NCI-H146 (cell line): ENCODE results near the gene HECTD1.

ENCODE experiments used
- DNase-seq: peaks from one replicate; lab custom pipeline; 2025; lab: John Stamatoyannopoulos, UW

The HECTD1 gene

DNA sequence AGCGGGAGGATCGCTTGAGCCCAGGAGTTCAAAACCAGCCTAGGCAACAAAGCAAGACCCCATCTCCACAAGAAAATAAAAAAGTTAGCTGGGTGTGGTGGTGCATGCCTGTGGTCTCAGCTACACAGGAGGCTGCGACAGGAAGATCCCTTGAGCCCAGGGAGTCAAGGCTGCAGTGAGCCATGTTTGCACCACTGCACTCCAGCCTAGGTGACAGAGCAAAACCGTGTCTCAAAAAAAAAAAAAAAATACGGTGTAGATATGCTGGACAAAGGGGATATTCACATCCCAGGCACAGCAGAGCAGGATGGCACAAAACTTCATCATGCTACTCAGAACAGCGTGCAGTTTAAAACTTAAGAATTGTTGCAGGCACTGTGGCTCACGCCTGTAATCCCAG lies 156.6 kb downstream of the HECTD1 start:
- DNase-seq = no peak
